H4 (cell line): Measurements from ENCODE around the gene THAP3. TPM values are rescaled to one million over a fixed set of nuclear protein-coding genes. Genes with fewer than 3 reads are reported as not detected.

Experiments used
- DNase-seq: peaks from one replicate; pipeline ENCODE4 v3.0.0-alpha.2; 2015; ENCODE audit warnings: low spot score
- total RNA-seq: library from RNA; depleted of rRNA; stranded (reverse); fragments of >200 nt; shearing (Covaris generic); gene quantifications from 2 replicates; pipeline ENCODE4 v1.2.3, GENCODE V29; 2014; rRNA removed

THAP3 gene
- total RNA-seq, 1 experiment from 2014 or later: 11.4 TPM

DNA sequence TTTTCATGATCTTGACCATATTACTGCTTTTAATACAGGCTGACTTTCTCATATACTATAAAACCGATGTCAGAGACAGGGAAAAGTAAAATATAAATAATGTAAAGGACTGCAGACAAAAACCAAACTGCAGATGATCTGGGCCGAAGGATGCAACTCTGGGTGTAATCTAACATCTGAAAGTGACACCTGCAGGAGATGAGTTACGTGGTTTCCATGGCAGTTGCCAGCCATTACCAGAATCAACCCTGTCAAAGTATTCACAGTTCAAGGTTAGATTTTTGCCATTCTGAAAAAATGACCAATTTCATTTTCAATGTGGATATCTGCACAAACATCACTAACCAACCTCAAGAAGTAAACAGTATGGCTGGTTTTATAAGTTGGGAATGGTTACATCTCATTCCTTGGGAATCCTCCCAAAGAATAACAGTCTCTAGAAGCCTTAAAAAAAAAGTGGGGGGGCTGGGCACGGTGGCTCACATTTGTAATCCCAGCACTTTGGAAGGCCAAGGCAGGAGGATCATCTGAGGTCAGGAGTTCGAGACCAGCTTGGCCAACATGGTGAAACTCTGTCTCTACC, 49.2 kb downstream of the THAP3 start:
- DNase-seq: no peak

DNA sequence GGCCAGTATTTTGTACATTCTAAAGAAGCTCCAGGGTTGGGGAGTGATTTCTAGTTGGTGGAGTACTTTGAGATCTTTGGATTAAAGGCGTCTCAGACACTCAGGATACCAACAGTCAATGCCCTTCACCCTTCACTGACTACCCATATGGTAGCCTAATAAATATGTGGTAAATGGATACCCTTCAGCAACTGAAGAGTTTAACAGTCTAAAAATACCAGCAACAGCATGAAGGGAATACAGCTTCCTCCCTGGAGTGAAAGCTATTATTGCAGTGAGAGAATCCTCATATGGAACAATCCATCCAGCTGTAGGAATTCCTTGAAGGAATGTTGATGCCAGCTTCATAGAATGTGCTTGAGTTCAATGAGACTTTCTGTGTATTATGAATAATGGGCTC, 50.1 kb downstream of the THAP3 start:
- DNase-seq: no peak

DNA sequence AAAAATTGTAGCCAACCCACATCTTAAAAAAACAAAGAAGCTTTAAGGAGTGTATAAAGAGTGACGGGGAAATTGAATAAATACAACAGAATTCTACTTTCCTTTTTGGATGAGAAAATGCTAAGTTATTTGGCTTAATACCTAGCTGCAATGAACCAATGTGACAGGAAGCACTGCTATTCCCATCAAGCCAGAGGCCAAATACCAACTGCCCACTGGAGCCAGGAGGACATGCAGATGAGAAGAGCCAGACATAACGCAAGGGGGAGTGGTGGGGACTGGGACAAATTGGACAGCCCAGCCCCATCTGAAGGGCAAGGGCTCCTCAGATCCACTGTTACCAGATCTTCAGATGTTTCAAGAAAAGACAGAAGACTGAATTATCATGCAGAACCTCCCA, 51.3 kb downstream of the THAP3 start:
- DNase-seq: no peak

Other genes starting within 250 kb of the THAP3 start
- gene ACOT7, start 231.1 kb upstream of the THAP3 start, total RNA-seq: 50.6 and 56.0 TPM in 2 replicates
- gene HES2, start 204.9 kb upstream of the THAP3 start, total RNA-seq: not detected in 2 replicates
- gene ESPN, start 200.1 kb upstream of the THAP3 start, total RNA-seq: not detected in 2 replicates
- 0.10 and 0.81 TPM in 2 replicates for gene TNFRSF25, start 158.7 kb upstream of the THAP3 start, total RNA-seq
- 1.3 and 1.6 TPM in 2 replicates for gene PLEKHG5, start 133.2 kb upstream of the THAP3 start, total RNA-seq
- gene NOL9, start 70.4 kb upstream of the THAP3 start, total RNA-seq: 12.0 and 14.9 TPM in 2 replicates
- not detected in 2 replicates for gene TAS1R1, start 69.6 kb upstream of the THAP3 start, total RNA-seq
- 6.3 and 8.8 TPM in 2 replicates for gene ZBTB48, start 44.9 kb upstream of the THAP3 start, total RNA-seq
- 8.4 and 11.4 TPM in 2 replicates for gene KLHL21, start 22.0 kb upstream of the THAP3 start, total RNA-seq
- 7.6 and 7.8 TPM in 2 replicates for gene PHF13, start 11.1 kb upstream of the THAP3 start, total RNA-seq
- 33.4 and 36.5 TPM in 2 replicates for gene DNAJC11, start 76.9 kb downstream of the THAP3 start, total RNA-seq
- gene CAMTA1, start 160.6 kb downstream of the THAP3 start, total RNA-seq: 98.2 and 110 TPM in 2 replicates